GM19023 (cell line): ENCODE results near the gene ADGRA1.

ENCODE experiments used
- ATAC-seq: cut with Tn5 transposase; IDR thresholded peaks from one replicate; pipeline ENCODE4 v1.9.1; 2021; ENCODE audit warnings: mild to moderate bottlenecking, moderate library complexity; ENCODE audit not compliant: unreplicated experiment

Gene ADGRA1

DNA sequence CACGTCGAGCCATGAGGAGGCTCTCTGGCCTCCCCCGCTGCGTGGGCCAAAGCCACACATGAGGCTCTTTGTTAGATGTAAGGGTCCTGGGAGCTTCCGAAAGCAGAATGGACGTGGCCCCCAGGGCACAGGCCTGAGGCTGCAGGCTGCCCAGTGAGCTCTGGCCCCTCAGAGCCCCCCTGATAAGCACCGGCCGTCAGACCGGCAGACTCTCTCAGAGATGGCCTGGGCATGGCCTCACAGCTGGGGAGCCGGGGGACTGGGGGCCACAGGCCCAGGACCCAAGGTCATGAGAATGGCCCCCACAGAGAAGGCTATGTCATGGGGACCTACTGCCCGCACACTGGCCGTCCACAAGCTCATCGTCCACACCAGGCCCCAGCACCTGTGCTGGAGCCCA, 31.7 kb upstream of the ADGRA1 start:
- no peak for ATAC-seq

DNA sequence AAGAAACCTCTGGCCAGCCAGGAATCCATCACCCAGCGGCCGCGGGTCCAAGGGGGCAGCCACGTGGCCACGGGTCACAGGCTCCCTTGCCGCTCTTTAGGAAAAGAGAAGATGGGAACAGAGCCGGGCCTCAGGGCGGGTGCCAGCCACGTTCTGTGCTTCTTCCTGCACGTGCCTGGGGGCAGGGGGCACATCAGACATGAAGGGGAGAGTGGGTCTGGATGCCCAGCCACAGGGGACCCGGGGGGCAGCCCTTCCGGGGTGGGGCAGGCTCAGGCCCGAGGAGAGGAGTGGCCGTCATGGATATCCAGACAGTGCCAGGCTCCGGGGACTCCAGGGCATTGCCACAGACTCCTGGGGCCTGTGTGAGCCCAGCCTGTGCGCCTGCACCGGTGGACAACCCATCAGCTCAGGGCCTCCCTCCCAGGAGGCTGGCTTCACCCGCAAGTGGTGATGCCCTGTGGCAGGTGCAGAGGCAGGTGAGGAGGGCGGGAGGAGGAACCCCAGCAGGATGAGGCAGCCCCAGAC, 31.0 kb upstream of the ADGRA1 start:
- no peak for ATAC-seq

- no peak for ATAC-seq
These were observed 29.2 kb upstream of the ADGRA1 start for GRCh38 chr10:133058331-133059092.

- ATAC-seq = no peak
These were observed 28.6 kb upstream of the ADGRA1 start for GRCh38 chr10:133059093-133059470.

DNA sequence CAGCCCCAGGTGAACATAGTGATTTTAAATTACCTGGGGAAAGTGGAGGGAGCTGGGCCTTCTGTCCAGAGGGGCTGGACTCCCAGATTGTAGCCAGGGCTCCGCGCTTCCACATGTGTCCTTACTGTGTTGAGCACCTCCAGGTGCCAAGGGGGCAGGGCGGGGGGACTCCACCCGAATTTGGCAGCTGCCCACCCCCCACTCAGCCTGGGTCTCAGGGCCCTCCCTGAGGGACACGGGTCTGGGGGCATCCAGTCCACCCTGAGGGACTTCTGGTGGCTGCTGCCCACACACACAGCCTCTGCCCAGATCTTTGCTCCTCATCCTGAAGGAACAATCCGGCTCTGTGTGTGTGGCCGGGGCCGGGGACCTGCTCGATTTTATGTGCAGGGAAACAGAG, 28.2 kb upstream of the ADGRA1 start:
- no peak for ATAC-seq

DNA sequence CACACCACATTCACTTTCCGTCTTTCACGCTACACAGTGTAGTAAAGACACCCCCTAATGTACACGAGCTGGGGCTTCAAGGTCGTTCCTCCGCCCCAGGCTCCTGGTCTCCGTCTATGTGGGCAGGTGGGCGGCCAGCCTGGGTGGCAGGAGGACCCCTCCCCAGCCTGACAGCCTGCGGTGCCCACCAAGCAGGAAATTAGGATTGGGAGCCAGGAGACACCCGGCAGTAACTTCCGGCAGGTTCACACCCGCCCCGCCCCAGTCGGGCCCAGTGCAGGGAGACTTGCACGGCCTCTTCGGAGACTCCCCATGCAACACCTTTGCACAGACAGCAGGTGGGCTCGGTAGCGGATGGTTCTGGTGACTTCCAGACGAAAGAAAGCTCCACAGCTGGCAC, 27.7 kb upstream of the ADGRA1 start:
- no peak for ATAC-seq

GRCh38 chr10:133060466-133060865, 27.3 kb upstream of the ADGRA1 start:
- no peak for ATAC-seq

DNA sequence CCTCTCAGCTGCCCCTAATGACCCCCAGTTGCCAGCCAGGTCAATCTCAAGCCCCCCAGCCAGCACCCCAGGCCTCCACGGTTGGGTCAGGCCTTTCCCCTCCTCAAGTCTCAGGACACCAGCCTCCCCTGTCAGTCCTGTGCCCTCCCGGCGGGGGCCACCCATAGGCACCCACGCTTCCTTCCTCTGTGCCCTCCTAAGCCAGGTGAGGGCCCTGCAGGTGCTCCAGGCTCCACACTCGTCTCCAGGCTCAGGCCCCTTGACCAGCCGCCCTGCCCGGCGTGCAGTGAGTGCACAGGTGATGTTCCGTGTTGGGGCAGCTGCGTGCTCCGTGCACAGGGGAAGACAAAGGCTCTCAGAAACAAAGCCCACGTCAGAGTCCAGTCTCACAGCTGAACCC, 26.8 kb upstream of the ADGRA1 start:
- ATAC-seq = no peak

GRCh38 chr10:133061296-133062038, 26.3 kb upstream of the ADGRA1 start:
- ATAC-seq = no peak

DNA sequence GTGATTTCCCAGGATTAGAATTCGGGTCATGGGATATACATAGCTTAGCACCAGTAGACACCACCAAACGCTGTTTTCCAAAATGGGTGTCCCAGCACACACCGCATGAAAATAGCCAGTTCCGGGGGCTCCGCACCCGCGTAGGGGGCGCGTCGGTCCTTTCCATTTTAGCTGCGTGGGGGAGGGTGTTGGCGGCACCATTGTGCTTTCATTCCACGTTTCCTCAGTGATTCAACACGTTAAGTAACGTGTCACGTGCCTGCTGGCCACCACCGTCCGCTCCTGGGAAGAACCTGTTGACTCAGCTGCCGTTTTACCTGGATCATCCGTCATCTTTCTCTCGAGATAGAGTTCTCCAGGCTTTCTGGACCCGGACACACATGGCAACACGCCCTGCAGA, 25.6 kb upstream of the ADGRA1 start:
- ATAC-seq = no peak

GRCh38 chr10:133062635-133063034, 25.1 kb upstream of the ADGRA1 start:
- ATAC-seq = no peak

DNA sequence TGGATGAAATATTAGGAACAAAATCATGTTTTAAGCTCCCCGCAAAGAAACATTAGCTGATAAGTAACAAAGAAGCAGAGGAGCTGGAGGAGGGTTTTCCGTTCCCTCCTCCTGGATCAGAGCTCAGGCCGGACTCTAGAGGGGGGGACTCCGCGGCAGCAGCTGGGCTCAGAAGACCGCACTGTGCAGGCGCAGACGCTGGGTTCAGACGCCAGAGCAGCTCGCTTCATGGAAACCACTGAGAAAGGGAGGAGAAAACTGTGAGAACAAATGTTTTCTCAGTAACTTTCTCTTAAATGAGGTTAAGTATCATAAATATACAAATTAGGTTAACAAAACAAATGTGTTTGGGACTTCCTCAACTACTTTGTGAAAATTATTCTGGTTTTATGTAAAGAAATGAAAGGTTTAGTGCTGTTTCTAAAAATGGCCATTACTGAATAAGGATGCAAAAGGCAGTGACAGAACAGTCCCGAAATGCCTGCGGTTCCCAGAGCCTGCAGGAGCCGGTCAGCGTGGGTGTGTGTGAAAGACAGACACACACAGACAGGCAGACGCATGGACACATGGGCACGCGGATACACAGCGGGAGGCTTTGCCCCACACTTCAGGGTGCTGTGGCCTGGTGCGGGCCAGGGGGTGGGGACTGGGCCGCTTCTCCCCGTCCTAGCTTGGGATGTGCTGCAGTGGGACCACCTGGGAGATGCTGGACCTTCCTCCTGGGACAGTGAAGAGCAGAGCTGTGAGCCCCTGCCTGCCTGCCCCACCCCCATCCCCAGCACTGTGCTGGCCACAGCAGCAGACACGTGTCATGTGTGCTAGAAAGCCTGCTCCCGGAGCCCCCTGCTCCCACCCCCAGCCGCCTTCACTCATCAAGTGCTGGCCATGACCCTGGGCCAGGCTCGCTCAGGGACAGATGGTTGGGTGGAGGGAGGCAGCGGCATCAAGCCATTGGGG, 20.3 kb upstream of the ADGRA1 start:
- no peak for ATAC-seq

DNA sequence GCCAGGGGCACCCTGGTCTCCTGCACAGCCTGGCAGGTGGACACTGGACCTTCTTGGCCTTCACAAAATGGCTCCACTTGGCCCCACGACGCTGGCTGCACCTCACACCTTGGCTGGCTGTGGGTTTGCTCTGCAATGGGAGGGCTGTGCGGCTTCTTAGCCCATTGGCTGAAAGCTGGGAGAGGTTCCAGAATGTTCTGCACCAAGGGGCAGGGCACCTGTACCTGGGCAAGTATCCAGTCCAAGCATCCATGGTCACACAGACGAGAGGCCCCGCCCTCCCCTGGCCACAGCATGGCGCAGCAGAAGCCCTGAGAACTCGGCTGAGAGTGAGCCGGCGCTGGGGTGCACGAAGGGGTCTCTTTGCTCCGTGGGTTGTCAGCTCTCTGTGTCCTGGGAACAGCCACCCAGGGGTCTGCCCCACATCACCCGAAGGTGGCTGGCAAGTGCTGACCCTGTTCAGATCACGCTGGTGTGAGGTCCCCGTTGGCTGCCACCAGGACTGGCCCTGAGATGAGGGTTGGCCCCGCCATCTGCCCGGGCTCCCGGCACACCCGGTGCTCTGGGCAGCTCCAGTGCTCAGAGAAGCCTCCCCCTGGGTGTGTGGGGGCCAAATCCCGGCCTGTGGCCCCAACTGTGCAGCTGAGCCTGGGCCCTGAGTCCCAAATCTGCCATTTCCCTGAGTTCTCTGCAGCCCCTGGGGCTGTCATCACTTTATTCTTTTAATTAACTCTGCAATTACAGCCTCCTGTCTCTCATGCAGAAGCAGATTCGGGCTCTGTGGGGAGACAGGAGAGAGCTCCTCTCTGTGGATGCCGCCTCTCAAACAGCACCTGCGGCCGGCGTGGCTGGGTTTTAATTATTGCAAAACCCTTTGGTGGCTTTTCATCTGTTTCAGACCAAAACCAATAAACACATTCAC, 19.4 kb upstream of the ADGRA1 start:
- ATAC-seq = no peak

GRCh38 chr10:133069033-133069525, 18.6 kb upstream of the ADGRA1 start:
- no peak for ATAC-seq

- no peak for ATAC-seq
These were observed 17.3 kb upstream of the ADGRA1 start for GRCh38 chr10:133070405-133070804.

DNA sequence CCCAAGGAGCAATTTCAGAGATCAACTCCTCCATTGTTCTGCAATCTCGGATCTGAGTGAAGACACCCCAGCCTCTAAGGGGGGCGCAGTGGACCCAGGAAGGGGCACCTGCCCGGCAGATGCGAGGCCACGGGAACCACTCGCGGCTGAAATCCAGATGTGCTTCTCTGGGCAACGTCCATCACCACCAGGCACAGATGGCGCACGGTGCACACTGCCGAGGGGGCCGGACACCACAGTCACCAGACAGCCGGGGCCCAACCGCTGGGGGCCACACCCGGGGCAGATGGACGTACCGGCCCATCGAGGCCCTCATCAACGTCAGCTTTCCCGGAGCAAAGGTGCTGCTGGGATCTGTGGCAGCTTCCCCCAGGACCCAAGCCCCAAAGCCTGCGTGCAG, 16.9 kb upstream of the ADGRA1 start:
- ATAC-seq = no peak

GRCh38 chr10:133071733-133072132, 16.0 kb upstream of the ADGRA1 start:
- ATAC-seq = no peak

GRCh38 chr10:133072196-133072595, 15.5 kb upstream of the ADGRA1 start:
- no peak for ATAC-seq

GRCh38 chr10:133072720-133073390, 14.9 kb upstream of the ADGRA1 start:
- ATAC-seq = no peak
